Smooth muscle cell (in vitro differentiated cells): ENCODE results near the gene FLAD1. TPM values are rescaled to one million over a fixed set of nuclear protein-coding genes. Genes with fewer than 3 reads are reported as not detected.

Experiments used
- DNase-seq: peaks from one replicate; lab custom pipeline; 2025; ENCODE audit not compliant: unreplicated experiment; lab: John Stamatoyannopoulos, UW
- H2AFZ ChIP-seq: fragments of 200-600 bp; sonication (generic); 2 replicates; pipeline ENCODE4 v1.6.0; 2016; ENCODE audit warnings: antibody characterized with exemption, low read depth, mild to moderate bottlenecking
- H3F3A ChIP-seq: fragments of 200-600 bp; sonication (generic); 2 replicates; pipeline ENCODE4 v1.6.0; 2017; ENCODE audit warnings: antibody characterized with exemption, low read depth
- H3K27ac ChIP-seq: fragments of 200-600 bp; sonication (generic); 2 replicates; pipeline ENCODE4 v1.5.1; 2016; ENCODE audit warnings: low read depth, mild to moderate bottlenecking
- H3K27me3 ChIP-seq: fragments of 200-600 bp; sonication (generic); 2 replicates; pipeline ENCODE4 v1.6.1; 2016; ENCODE audit warnings: low read depth, mild to moderate bottlenecking
- H3K36me3 ChIP-seq: fragments of 200-600 bp; sonication (generic); 2 replicates; pipeline ENCODE4 v1.5.1; 2016; ENCODE audit warnings: low read depth
- H3K4me1 ChIP-seq: fragments of 200-600 bp; sonication (generic); 2 replicates; pipeline ENCODE4 v1.5.1; 2016; ENCODE audit warnings: low read depth
- H3K4me2 ChIP-seq: fragments of 200-600 bp; sonication (generic); 2 replicates; pipeline ENCODE4 v1.6.0; 2016; ENCODE audit warnings: mild to moderate bottlenecking
- H3K4me3 ChIP-seq: fragments of 200-600 bp; sonication (generic); 2 replicates; pipeline ENCODE4 v1.5.1; 2016; ENCODE audit warnings: mild to moderate bottlenecking
- H3K79me2 ChIP-seq: fragments of 200-600 bp; sonication (generic); 2 replicates; pipeline ENCODE4 v1.6.0; 2016; ENCODE audit warnings: low read depth, mild to moderate bottlenecking
- H3K9ac ChIP-seq: fragments of 200-600 bp; sonication (generic); 2 replicates; pipeline ENCODE4 v1.6.0; 2016; ENCODE audit warnings: low read depth
- H3K9me3 ChIP-seq: fragments of 200-600 bp; sonication (generic); replicated peaks from 2 replicates; pipeline ENCODE4 v1.5.1; 2016; ENCODE audit warnings: low read depth
- H4K20me1 ChIP-seq: fragments of 200-600 bp; sonication (generic); 2 replicates; pipeline ENCODE4 v1.6.0; 2016; ENCODE audit warnings: low read depth
- WGBS: methylation state at CpG from one replicate; pipeline ENCODE4 v1.1.7; 2016; ENCODE audit warnings: low lambda C conversion rate; 5-methylcytosine and 5-hydroxymethylcytosine counted together
- polyA plus RNA-seq: library from polyadenylated mRNA; unstranded; fragments of >200 nt; fragmentation: Nextera tagmentation; extraction: Ambion mirVana; gene quantifications from 2 replicates; pipeline ENCODE4 v1.2.1, GENCODE V29; 2016
- total RNA-seq: library from RNA; depleted of rRNA; stranded (reverse); fragments of >200 nt; gene quantifications from 2 replicates; pipeline ENCODE4 v1.2.3, GENCODE V29; 2014
- TF ChIP-seq, protein P1 (sequence below): fragments of 200-600 bp; sonication (generic); IDR thresholded peaks from 2 replicates; pipeline ENCODE4 v1.5.1; 2017; ENCODE audit warnings: borderline replicate concordance, mild to moderate bottlenecking, antibody characterized with exemption; ENCODE audit not compliant: insufficient read depth, poor library complexity, severe bottlenecking

The FLAD1 gene
- total and polyA plus RNA-seq, 2 experiments from 2014 or later, result 31.1 to 51.4 TPM

DNA sequence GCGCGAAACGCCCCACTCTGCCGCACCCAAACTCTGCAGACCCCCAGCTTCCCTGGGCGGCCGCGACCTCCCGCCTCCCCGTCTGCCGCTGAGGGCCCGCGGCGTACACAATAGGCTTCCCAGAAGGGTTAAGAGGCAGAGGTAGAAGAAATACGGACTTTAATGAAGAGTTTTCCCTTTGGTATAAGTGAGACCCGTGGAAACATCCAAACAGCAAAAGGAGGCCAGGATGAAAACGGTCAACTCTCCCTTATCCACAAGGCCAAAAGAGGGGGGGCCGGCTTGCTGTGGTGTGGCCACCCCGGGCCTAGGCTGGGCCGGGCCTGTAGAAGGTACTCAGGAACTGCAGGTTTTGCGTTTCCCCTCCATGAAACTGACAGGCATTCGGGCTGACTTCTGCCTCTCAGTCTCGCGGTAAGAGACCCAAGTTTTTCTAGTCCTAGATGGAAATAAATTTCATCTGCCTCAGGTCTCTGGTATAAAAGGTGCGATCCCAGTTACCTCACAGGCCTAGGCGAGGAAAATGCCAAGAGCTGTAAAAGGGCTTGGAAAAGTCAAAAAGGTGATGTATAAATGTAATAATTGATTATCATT lies 20.9 kb upstream of the FLAD1 start:
- Histone ChIP-seq H3K9me3 (no peaks in the 10 kb centered on the region), H3K27me3 (no peaks in the 10 kb centered on the region), H3K36me3 (peaks cover 5% of the 10 kb centered on the region), H3K4me2 (peak overlapping the region; percentile 95), H3F3A (peaks cover 24% of the 10 kb centered on the region), H2AFZ (no peak overlapping the region), H3K4me3 (peak overlapping the region; percentile 82), H3K4me1 (peaks cover 21% of the 10 kb centered on the region), H3K9ac (peak overlapping the region; percentile 83), H3K79me2 (peaks cover 17% of the 10 kb centered on the region), H3K27ac (peak overlapping the region; percentile 85), H4K20me1 (peaks cover 15% of the 10 kb centered on the region)
- WGBS, result 18% methylated on average over 25 of the region's 25 CpGs
- TF ChIP-seq, protein P1, sequence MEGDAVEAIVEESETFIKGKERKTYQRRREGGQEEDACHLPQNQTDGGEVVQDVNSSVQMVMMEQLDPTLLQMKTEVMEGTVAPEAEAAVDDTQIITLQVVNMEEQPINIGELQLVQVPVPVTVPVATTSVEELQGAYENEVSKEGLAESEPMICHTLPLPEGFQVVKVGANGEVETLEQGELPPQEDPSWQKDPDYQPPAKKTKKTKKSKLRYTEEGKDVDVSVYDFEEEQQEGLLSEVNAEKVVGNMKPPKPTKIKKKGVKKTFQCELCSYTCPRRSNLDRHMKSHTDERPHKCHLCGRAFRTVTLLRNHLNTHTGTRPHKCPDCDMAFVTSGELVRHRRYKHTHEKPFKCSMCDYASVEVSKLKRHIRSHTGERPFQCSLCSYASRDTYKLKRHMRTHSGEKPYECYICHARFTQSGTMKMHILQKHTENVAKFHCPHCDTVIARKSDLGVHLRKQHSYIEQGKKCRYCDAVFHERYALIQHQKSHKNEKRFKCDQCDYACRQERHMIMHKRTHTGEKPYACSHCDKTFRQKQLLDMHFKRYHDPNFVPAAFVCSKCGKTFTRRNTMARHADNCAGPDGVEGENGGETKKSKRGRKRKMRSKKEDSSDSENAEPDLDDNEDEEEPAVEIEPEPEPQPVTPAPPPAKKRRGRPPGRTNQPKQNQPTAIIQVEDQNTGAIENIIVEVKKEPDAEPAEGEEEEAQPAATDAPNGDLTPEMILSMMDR, result no peak
- no peak for DNase-seq

DNA sequence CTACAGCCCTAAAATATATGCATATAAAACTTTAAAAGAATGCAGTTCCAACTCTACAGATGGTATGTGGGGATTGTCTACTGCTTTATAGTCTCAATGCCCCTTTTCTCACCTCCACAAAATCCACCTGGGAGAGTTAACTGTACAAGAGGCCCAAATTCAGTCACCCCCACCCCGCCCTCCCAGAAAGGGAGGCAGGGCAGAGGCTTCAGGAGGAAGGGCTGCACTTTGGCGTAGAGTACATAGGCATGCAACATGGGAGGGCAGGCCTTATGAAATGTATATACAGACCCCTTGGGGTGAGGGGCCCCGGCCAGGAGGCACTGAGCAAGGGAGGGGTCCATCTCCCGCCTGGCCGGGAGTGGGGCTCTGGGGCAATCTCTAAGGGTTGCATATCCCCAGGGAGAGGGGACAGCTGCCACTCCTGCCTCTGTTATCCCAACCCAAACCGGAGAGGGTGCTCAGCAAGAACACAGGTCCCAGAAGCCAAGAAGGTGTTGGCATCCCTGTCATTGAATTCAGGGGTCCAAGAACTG lies 20.3 kb upstream of the FLAD1 start:
- Histone ChIP-seq H3K36me3 (peaks cover 5% of the 10 kb centered on the region), H3F3A (peaks cover 29% of the 10 kb centered on the region), H3K9me3 (no peaks in the 10 kb centered on the region), H2AFZ (no peak overlapping the region), H4K20me1 (peaks cover 20% of the 10 kb centered on the region), H3K27me3 (no peaks in the 10 kb centered on the region), H3K4me3 (peak overlapping the region; percentile 82), H3K27ac (peak overlapping the region; percentile 85), H3K9ac (peak overlapping the region; percentile 83), H3K4me1 (peaks cover 16% of the 10 kb centered on the region), H3K4me2 (peak overlapping the region; percentile 95), H3K79me2 (peaks cover 24% of the 10 kb centered on the region)
- TF ChIP-seq, protein P1, result no peak
- WGBS, result 86% methylated on average over 6 of the region's 6 CpGs
- DNase-seq, result no peak

DNA sequence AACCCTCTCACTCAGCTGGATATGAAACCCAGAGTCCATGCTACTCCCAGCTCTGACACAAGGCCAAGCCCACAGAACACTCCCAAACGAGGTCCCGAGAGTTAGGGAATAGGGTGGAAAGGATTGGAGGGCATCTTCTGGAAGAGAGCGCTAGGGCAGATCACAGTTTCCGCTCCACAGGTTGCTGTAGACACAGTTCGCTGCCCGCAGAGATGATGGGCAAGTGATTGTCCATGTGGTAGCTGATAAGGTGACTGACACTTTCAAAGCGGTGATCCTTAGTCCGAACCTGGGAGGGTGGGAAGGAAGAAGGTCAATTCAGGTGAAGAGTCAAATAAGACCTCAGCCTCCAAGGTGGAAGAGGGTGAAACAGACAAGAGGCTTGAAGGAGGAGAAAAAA lies 19.5 kb upstream of the FLAD1 start:
- peaks cover 18% of the 10 kb centered on the region for H3K4me1 ChIP-seq
- WGBS, result 92% methylated on average over 8 of the region's 8 CpGs
- peaks cover 28% of the 10 kb centered on the region for H4K20me1 ChIP-seq
- H3F3A ChIP-seq, result peaks cover 29% of the 10 kb centered on the region
- TF ChIP-seq, protein P1, result no peak
- no peaks in the 10 kb centered on the region for H3K27me3 ChIP-seq
- H2AFZ ChIP-seq, result no peak overlapping the region
- H3K9me3 ChIP-seq, result no peaks in the 10 kb centered on the region
- peaks cover 31% of the 10 kb centered on the region for H3K79me2 ChIP-seq
- H3K36me3 ChIP-seq, result peaks cover 5% of the 10 kb centered on the region
- no peak overlapping the region for H3K9ac ChIP-seq
- no peak overlapping the region for H3K4me2 ChIP-seq
- DNase-seq, result no peak
- H3K4me3 ChIP-seq, result no peak overlapping the region
- H3K27ac ChIP-seq, result peak overlapping the region; percentile 85

DNA sequence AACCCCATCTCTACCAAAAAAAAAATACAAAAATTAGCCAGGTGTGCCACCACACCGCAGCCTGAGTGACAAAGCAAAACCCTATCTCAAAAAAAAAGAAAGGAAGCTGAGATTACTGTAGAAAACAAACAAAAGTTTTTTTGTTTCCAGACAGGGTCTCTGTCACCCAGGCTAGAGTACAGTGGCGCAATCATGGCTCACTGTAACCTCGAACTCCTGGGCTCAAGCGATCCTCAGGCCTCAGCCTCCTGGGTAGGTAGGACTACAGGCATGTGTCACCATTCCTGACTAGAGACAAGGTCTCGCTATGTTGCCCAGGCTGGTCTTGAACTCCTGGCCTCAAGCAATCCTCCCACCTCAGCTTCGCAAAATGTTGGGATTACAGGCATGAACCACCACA lies 18.8 kb upstream of the FLAD1 start:
- Histone ChIP-seq H4K20me1 (peaks cover 35% of the 10 kb centered on the region), H3K4me3 (no peak overlapping the region), H3K27me3 (no peaks in the 10 kb centered on the region), H3K79me2 (peaks cover 38% of the 10 kb centered on the region), H3K9me3 (no peaks in the 10 kb centered on the region), H3K27ac (no peak overlapping the region), H3K36me3 (peaks cover 5% of the 10 kb centered on the region), H3K9ac (no peak overlapping the region), H2AFZ (no peak overlapping the region), H3K4me2 (no peak overlapping the region), H3K4me1 (peaks cover 26% of the 10 kb centered on the region), H3F3A (peaks cover 29% of the 10 kb centered on the region)
- no peak for DNase-seq
- 97% methylated on average over 6 of the region's 6 CpGs for WGBS
- TF ChIP-seq, protein P1, result no peak
